SK-N-MC (cell line): ENCODE measurements around the gene DLST.

Experiments
- EZH2 ChIP-seq: fragments of 200-600 bp; sonication (generic); IDR thresholded peaks from one replicate; pipeline ENCODE4 v1.6.1; 2017; ENCODE audit warnings: antibody characterized with exemption
- FOXP2 ChIP-seq: optimal IDR thresholded peaks from 2 replicates; pipeline ENCODE3; 2011; ENCODE audit warnings: mild to moderate bottlenecking, moderate library complexity; ENCODE audit not compliant: insufficient read depth; ENCODE audit errors: extremely low read length, control extremely low read depth
- POLR2AphosphoS5 ChIP-seq: IDR thresholded peaks from 2 replicates; pipeline ENCODE4 v1.6.1; 2012; ENCODE audit warnings: mild to moderate bottlenecking, low read depth, low read length, borderline replicate concordance

DNA sequence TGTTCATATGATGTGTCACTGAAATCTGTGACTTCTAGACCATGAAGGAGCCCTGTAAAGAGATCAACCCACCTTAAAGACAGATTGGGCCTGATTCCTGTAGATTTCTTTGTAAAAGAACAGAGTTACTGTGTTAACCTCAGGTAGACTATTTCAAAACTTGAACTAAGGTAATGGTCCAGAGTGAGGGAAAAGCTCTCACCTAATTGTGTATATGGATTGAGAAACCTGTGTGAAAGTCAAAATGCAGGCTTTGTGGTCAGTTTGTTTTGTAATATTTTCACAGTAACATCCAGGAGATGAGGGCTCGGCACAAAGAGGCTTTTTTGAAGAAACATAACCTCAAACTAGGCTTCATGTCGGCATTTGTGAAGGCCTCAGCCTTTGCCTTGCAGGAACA is 16.4 kb downstream of the DLST start:
- TF ChIP-seq EZH2: no peak
- TF ChIP-seq POLR2AphosphoS5: no peak
- TF ChIP-seq FOXP2: no peak
